GM12891 (cell line): ENCODE data around the gene KCNMB4.
"Not testable (repeated sequence)": the region's sequence is repeated elsewhere in the genome, so short reads cannot be mapped to it uniquely, and the experiment has no call there.

Experiments used
- DNase-seq: peaks from one replicate; pipeline ENCODE4 v3.0.0; 2011; ENCODE audit warnings: low spot score; ENCODE audit not compliant: insufficient read length
- FAIRE-seq: peaks from 2 replicates; lab custom pipeline; 2011; peaks lifted over from hg19 to GRCh38; lab: Jason Lieb, UNC
- PAX5 ChIP-seq: IDR thresholded peaks from 2 replicates; pipeline ENCODE4 v1.6.1; 2011; ENCODE audit warnings: low read length, moderate library complexity, mild to moderate bottlenecking; ENCODE audit not compliant: insufficient read depth, severe bottlenecking
- POLR2A ChIP-seq: IDR thresholded peaks from 2 replicates; pipeline ENCODE4 v1.6.1; 2011; ENCODE audit warnings: low read depth, low read length, control low read depth
- POLR2AphosphoS5 ChIP-seq: IDR thresholded peaks from 2 replicates; pipeline ENCODE4 v1.6.1; 2011; ENCODE audit warnings: low read depth, low read length, control low read depth
- POU2F2 ChIP-seq: IDR thresholded peaks from 2 replicates; pipeline ENCODE4 v1.6.1; 2011; ENCODE audit warnings: low read depth, mild to moderate bottlenecking, control low read depth, low read length, moderate library complexity
- SPI1 ChIP-seq: IDR thresholded peaks from 2 replicates; pipeline ENCODE4 v1.6.1; 2011; ENCODE audit warnings: low read depth, low read length, control low read depth
- TAF1 ChIP-seq: IDR thresholded peaks from 2 replicates; pipeline ENCODE4 v1.6.1; 2011; ENCODE audit warnings: low read depth, low read length, control low read depth

The KCNMB4 gene

DNA sequence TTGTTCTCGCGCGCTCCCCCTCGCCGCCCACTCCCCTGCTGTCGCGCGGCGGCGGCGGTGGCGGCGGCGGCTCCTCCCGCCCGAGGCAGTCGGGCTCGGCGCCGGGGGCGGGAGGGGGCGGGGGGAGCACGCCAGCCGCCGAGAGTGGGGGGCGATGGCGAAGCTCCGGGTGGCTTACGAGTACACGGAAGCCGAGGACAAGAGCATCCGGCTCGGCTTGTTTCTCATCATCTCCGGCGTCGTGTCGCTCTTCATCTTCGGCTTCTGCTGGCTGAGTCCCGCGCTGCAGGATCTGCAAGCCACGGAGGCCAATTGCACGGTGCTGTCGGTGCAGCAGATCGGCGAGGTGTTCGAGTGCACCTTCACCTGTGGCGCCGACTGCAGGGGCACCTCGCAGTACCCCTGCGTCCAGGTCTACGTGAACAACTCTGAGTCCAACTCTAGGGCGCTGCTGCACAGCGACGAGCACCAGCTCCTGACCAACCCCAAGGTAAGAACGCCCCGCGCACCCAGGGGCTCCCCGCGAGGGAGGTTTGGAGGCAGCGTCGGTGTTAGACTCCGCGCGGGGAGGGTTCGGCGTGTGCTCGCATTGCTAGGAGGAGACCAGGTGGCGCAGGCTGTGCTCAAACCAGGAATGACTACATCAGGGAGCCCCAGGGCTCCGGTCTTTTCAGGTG lies 629 bp downstream of the KCNMB4 start:
- DNase-seq (peak; percentile 31), FAIRE-seq (peak; percentile 96)
- no peak for TF ChIP-seq TAF1
- TF ChIP-seq POLR2AphosphoS5: no peak

DNA sequence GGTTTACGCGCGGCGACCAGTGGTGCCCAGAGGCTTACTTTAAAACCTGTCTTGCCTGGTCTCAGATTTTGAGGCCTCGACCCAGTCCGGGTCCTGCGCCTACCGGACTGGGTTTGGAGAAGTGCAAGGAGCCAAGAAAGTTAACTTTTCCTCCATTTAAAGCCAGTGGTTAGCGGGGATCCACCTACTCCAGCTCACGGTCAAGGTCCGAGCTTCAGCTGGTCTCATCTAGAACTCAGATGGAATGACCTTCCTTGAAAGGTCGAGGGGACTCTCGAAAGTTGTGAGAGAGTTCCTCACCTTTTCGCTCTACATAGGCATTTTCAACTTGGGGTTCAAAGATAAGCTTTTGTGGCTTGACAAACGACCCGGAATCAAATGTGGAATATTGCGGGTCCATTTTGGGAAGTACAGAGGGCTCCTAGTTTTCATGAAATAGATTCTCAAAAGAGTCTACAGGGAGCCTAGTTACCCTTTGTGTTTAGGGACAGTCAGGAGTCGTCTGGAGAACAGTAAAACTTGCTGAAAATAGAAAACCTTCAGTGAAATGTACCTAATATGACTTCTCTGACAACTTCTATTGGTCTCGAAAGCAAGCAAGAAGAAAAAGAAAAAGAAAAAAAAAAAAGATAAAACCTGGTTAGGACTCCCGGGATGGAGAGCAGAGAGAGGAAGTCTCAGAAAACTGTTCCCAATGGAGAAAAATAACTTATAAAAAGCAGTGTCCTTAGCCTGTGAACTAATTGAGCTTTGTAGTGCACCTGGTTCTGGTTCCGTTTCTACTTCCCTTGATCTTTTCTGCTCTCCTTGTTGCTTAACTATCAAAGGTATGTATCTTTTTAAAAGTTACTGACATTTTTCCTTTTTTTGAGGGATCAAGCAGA lies 1.4 kb downstream of the KCNMB4 start:
- no peak for DNase-seq
- no peak for FAIRE-seq
- TF ChIP-seq SPI1 (no peak), PAX5 (no peak), TAF1 (no peak), POLR2AphosphoS5 (no peak), POLR2A (no peak), POU2F2 (no peak)

DNA sequence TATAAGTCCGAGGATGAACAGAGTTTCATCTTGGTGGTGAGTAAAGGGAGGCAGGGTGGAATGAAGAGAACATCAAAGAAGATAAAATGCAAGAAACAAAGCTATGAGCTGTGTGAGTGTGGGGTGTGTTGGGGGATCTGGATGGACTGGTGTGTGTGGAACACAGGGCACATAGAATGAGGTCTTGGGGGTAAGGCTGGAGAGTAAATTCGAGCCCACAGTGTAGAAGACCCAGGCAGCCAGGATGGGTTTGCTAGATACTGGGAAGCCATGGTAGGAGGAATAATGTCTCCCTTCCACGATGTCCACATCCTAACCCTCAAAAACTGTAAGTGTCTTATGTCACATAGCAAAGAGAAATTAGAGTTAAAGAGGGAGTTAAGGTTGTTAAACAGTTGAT lies 6.8 kb downstream of the KCNMB4 start:
- no peak for TF ChIP-seq SPI1
- no peak for TF ChIP-seq POLR2A
- no peak for TF ChIP-seq POLR2AphosphoS5
- no peak for TF ChIP-seq PAX5
- no peak for TF ChIP-seq POU2F2
- no peak for TF ChIP-seq TAF1
- DNase-seq (no peak), FAIRE-seq (no peak)

DNA sequence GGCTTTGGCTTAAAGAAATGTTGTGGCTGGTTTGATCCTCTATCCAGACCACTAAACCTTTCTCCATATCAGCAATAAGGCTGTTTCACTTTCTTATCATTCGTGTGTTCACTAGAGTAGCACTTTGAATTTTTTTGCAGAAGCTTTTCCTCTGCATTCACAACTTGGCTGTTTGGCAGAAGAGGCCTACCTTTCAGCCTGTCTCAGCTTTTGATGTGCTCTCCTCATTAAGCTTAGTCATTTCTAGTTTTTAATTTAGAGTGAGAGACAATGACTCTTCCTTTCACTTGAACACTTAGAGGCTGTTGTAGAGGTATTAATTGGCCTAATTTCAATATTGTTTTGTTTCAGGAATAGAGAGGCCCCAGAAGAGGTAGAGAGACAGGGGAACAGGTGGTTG lies 13.8 kb downstream of the KCNMB4 start:
- FAIRE-seq (no peak), DNase-seq (no peak)
- no peak for TF ChIP-seq POLR2AphosphoS5
- TF ChIP-seq TAF1: no peak
- no peak for TF ChIP-seq POU2F2
- no peak for TF ChIP-seq SPI1
- TF ChIP-seq POLR2A: no peak
- no peak for TF ChIP-seq PAX5

DNA sequence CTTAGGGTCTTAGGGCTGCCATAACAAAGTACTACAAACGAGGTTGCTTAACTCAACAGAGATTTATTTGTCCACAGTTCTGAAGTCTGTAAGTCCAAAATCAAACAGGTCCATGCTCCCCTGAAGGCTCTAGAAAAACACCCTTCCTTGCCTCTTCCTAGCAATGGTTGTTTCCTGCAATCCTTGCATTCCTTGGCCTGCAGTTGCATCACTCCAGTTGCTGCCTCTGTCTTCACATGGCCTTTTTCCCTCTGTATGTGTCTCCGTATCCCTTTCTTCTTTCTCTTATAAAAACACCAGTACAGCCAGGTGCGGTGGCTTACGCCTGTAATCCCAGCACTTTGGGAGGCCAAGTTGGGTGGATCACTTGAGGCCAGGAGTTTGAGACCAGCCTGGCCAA lies 17.4 kb downstream of the KCNMB4 start:
- DNase-seq: no peak
- TF ChIP-seq TAF1 (no peak), PAX5 (no peak), POU2F2 (no peak)
- no peak for FAIRE-seq

DNA sequence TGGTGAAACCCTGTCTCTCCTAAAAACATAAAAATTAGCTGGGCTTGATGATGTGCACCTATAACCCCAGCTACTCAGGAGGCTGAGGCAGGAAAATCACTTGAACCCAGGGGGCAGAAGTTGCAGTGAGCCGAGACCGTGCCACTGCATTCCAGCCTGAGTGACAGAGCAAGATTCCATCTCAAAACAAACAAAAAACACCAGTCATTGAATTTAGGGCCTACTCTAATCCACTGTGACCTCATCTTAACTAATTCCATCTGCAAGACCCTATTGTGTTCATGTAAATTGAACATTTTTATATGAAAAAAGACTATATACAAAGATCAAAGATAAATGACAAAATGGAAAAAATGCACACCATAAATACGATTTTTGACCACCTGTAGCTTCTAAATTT lies 17.8 kb downstream of the KCNMB4 start:
- FAIRE-seq (no peak), DNase-seq (no peak)
- TF ChIP-seq POLR2AphosphoS5 (no peak), POU2F2 (no peak), PAX5 (no peak), SPI1 (no peak), TAF1 (no peak), POLR2A (no peak)

DNA sequence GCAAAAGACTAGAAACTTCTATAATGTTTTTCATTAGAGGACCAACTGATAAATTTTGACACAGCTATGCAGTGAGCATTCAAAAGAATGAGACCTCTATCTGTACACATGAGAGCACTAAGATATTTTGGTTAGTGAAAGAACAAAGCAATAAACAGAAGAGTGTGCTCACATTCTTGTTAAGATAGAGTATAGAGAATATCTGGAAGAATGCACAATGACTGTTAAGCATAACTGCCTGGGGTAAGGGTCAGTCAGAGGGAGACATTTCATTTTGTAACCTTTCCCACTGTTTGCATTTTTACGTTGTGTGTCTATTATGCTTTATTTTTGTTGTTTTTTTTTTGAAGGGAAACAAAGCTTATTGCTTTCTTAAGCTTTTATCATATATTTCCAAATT lies 20.7 kb downstream of the KCNMB4 start:
- DNase-seq (no peak), FAIRE-seq (no peak)
- TF ChIP-seq TAF1: no peak
- TF ChIP-seq PAX5: no peak
- no peak for TF ChIP-seq POLR2A
- TF ChIP-seq POU2F2: no peak
- no peak for TF ChIP-seq POLR2AphosphoS5
- no peak for TF ChIP-seq SPI1

DNA sequence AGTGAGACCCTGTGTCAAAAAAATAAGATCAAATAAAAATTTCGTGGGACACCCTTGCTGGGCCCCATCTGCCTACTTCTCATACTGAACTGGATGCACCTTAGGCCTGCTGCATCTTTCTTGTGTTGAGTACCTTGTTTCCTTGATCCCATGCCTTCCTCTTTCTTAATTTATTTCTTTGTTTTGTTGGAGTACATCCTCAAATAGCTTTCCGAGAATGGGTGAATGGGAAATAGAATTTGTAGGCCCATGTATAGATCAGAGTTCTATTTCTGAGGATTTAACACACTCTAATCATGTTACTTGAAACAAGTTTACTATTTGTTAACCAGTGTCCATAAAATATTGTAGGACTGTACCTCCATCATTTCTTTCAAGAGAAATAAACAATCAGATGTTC lies 23.6 kb downstream of the KCNMB4 start:
- DNase-seq (no peak), FAIRE-seq (no peak)
- no peak for TF ChIP-seq PAX5
- no peak for TF ChIP-seq TAF1
- TF ChIP-seq POLR2A: no peak
- no peak for TF ChIP-seq POU2F2
- no peak for TF ChIP-seq SPI1
- no peak for TF ChIP-seq POLR2AphosphoS5

DNA sequence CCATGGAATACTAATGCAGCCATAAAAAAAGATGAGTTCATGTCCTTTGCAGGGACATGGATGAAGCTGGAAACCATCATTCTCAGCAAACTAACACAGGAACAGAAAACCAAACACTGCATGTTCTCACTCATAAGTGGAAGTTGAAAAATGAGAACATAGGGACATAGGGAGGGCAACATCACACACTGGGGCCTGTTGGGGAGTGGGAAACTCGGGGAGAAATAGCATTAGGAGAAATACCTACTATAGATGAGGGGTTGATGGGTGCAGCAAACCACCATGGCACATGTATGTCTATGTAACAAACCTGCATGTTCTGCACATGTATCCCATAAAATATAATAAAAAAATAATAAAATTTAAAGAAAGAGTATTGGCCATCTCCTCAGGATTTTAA lies 26.5 kb downstream of the KCNMB4 start:
- not testable (repeated sequence) for FAIRE-seq

DNA sequence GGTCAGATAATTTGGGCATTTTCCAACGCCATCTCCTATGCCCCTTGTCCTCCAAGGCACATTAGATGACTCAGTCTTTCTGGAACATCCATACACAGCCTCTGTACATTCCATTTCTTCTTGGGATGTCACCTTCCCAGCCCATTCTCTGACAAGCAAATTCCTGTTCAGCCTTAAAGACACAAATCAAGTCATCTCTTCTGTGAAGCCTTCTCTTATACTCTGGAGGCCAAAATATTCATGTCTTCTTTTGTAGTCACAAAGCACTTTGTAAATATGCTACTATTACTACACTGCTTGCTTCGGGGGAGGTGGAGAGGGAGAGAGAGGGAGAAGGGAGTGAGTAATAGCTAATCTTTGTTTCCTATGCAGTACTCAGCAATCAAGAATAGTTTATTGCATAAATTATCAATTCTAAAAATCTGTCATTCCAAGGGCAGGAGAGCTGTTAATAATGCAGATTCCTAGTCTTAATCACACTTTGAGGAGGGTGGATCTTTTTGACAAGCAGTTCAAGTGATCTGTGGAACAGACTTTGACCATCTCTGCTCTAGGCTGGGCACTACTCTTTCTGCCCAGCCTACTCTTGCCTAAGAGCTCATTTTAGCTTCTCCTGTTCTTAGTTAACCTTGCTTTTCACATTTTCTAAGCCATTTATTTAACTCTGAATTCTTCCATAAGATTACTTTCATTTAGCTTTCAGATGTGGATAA lies 27.9 kb downstream of the KCNMB4 start:
- TF ChIP-seq PAX5 (no peak), POLR2A (no peak), TAF1 (no peak), POU2F2 (no peak), POLR2AphosphoS5 (no peak), SPI1 (no peak)
- no peak for FAIRE-seq

More for the DNA sequence above, 26.5 kb downstream of the KCNMB4 start:
- not testable (repeated sequence) for DNase-seq

More for the DNA sequence above, 27.9 kb downstream of the KCNMB4 start:
- DNase-seq: no peak
